PC-3 (cell line): ENCODE results near the gene ARHGEF7.

Source experiments
- EZH2 ChIP-seq: fragments of 300-600 bp; sonication (generic); IDR thresholded peaks from one replicate; pipeline ENCODE4 v1.6.1; 2017; ENCODE audit warnings: antibody characterized with exemption, mild to moderate bottlenecking, low read length; ENCODE audit not compliant: unreplicated experiment
- EZH2phosphoT487 ChIP-seq: fragments of 300-600 bp; sonication (generic); IDR thresholded peaks from 2 replicates; pipeline ENCODE4 v1.6.1; 2018; ENCODE audit warnings: mild to moderate bottlenecking, antibody characterized with exemption, low read length, borderline replicate concordance
- TF ChIP-seq, protein P1 (sequence below): fragments of 300-600 bp; sonication (generic); conservative IDR thresholded peaks from 2 replicates; pipeline ENCODE4 v1.5.1; 2017; ENCODE audit warnings: antibody characterized with exemption, low read depth, mild to moderate bottlenecking, low read length

DNA sequence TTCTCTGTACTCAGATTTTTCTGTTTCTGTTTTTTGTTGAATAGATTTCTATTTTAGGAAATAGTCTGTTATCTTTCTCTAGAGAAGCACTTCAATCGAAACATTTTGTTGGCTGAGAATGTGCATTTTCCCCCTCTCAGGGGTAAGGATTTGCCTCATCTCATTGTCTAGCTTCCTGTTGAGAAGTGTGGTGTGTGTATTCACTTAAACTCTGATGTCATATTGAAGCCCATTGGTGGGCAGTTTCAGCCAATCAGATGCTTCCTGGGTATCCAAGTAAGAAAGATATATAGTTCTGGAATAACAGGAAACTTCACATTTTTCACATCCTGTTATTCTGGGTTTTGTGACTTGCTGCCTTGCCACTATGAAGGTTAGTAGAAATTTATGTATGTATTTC lies 87.6 kb downstream of the ARHGEF7 start:
- TF ChIP-seq, protein P1, sequence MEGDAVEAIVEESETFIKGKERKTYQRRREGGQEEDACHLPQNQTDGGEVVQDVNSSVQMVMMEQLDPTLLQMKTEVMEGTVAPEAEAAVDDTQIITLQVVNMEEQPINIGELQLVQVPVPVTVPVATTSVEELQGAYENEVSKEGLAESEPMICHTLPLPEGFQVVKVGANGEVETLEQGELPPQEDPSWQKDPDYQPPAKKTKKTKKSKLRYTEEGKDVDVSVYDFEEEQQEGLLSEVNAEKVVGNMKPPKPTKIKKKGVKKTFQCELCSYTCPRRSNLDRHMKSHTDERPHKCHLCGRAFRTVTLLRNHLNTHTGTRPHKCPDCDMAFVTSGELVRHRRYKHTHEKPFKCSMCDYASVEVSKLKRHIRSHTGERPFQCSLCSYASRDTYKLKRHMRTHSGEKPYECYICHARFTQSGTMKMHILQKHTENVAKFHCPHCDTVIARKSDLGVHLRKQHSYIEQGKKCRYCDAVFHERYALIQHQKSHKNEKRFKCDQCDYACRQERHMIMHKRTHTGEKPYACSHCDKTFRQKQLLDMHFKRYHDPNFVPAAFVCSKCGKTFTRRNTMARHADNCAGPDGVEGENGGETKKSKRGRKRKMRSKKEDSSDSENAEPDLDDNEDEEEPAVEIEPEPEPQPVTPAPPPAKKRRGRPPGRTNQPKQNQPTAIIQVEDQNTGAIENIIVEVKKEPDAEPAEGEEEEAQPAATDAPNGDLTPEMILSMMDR, result no peak
- TF ChIP-seq EZH2, result no peak
- no peak for TF ChIP-seq EZH2phosphoT487
